Stimulated activated CD4-positive, alpha-beta T cell treated with anti-CD3 and anti-CD28 coated beads, Interleukin-1b, Interleukin-23, amount 100 ng/mL, for 1 hour (primary cell): ENCODE data around the gene INKA1.
"Not testable (repeated sequence)": the region's sequence is repeated elsewhere in the genome, so short reads cannot be mapped to it uniquely, and the experiment has no call there.

Source experiments
- DNase-seq, 2 donors: peaks; one replicate each; pipeline ENCODE4 v3.0.0-alpha.2; 2020; ENCODE audit warnings: low read depth in 2 of 2

The INKA1 gene

GRCh38 chr3:49807431-49808114 lies 4.5 kb downstream of the INKA1 start:
- no peak for DNase-seq

GRCh38 chr3:49812916-49813496 lies 9.9 kb downstream of the INKA1 start:
- no peak for DNase-seq

GRCh38 chr3:49813497-49814174 lies 10.6 kb downstream of the INKA1 start, which contains the start of gene UBA7:
Gene UBA7, minus strand, starts transcription at chr3:49813953. Its CDS starts 166 bp downstream, at chr3:49813787.
- DNase-seq, result no peak

- DNase-seq, result not testable (repeated sequence)
These were observed 20.1 kb downstream of the INKA1 start for GRCh38 chr3:49823131-49823530.

GRCh38 chr3:49826016-49826415 lies 23.0 kb downstream of the INKA1 start:
- DNase-seq, result no peak

GRCh38 chr3:49831341-49831740 lies 28.3 kb downstream of the INKA1 start:
- DNase-seq, result no peak

- DNase-seq, result peak; percentile 65 to 68
These were observed 36.2 kb downstream of the INKA1 start for GRCh38 chr3:49839193-49839809.

GRCh38 chr3:49840388-49840787 lies 37.3 kb downstream of the INKA1 start:
- DNase-seq, result no peak

GRCh38 chr3:49841126-49841696 lies 38.1 kb downstream of the INKA1 start:
- DNase-seq, result no peak

- DNase-seq, result no peak
These were observed 38.7 kb downstream of the INKA1 start for GRCh38 chr3:49841806-49842205.

GRCh38 chr3:49842843-49843517 lies 39.9 kb downstream of the INKA1 start:
- no peak for DNase-seq

GRCh38 chr3:49844464-49845183 lies 41.6 kb downstream of the INKA1 start:
- no peak for DNase-seq

- no peak for DNase-seq
These were observed 42.6 kb downstream of the INKA1 start for GRCh38 chr3:49845694-49846093.
